GM21717 (cell line): ENCODE measurements around the gene MTARC2.

Experiments used
- ATAC-seq: cut with Tn5 transposase; IDR thresholded peaks from one replicate; pipeline ENCODE4 v1.9.1; 2021; ENCODE audit warnings: mild to moderate bottlenecking, moderate library complexity; ENCODE audit not compliant: unreplicated experiment

Gene MTARC2

DNA sequence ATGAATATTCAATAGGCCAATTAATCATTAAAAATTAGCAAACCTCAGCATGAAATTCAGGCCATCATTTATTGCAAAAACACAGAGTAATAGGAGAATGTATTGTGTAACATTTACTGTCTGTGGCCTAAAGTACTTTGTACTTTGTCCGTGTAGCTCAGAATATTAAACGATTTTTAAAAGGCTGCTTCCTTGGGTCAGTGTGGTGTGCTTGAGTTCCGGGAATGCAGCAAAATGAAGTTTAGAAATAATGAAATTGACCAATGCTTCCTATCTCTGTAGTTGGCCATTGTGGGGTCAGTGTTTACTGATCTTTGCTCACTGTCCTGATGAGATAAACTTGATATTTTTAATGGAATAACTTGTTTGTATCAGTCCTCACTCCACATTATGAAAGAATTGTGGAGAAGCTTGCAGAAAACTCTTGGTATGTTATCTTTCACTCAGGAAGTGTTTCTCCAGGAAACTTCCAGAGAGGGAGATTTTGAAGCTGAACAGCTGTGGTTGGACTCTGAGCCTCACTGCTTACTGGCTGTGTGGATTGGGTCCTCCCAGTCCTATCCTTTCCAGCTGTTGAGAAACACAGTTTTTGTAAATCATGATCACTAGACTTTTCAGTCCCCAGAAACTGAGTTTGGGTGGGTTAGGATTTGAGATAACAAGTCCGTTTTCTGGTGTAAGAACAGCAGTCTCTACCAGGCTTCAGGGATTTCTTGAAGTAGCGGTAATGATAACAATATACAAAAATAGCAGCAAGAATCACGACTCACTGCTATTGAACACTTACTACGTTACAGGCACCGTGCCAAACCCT, 19.4 kb downstream of the MTARC2 start:
- ATAC-seq, result no peak

DNA sequence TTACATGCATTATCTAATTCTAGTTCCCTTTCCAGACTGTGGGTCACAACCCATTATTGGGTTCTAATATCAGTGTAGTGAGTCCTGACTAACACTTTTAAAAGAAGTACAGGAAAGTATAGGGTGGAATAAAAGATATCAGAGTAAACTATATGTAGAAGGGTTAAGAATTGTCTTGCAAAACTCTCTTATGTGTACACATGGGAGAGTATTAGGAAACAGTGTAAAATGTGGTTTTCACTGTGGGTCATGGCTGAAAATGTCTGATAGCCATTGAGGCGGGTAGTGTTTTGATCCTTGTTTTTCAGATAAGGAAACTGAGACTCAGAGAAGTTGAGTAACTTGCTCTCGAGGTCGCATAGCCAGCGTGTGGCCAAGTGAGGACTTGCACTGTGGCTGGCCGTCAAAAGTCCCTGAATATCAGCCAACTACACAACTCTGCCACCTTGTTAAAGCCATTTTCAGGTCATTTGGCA, 20.0 kb downstream of the MTARC2 start:
- ATAC-seq, result no peak

DNA sequence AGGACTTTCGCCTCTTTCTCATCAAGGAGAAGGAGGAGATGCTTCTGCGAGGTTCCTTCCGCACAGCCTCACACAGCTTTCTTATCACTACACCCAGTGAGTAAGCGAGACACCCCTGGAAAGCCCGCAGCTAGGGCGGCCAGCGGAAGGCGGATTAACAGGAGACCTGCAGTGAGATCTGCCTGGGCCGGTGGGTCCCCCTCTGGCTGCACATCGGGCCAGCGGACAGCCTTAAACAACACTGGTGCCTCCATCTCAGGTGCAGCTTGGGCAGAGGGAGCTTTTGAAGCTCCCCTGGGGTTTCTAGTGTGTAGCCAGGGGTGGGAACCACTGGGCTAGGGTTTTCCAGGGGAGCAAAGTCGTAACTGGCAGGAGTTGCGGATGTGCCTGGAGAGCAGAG, 21.1 kb downstream of the MTARC2 start:
- no peak for ATAC-seq

- peak; percentile 64 for ATAC-seq
Observed at GRCh38 chr1:220770245-220770913, 22.3 kb downstream of the MTARC2 start.

DNA sequence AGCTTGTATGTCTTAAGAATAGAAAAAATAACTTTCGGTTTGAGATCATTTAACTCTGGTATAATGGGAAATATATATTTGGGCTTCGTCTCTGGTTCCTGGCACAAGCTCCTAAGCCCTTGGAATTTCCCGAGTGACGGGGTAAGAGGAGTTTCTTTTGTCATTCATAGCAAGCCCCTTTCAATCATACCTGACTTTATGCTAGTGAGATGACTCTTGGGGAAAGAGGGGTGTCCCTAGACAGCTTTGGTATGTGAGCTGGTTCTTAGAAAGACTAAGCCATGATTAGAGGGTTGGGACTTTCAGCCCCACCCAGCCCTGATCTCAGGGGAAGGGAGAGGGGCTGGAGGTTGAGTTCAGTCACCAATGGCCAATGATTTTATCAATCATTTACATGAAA, 24.7 kb downstream of the MTARC2 start:
- peak; percentile 34 for ATAC-seq

- no peak for ATAC-seq
Observed at GRCh38 chr1:220775240-220775853, 27.2 kb downstream of the MTARC2 start.

GRCh38 chr1:220776254-220776653, 28.1 kb downstream of the MTARC2 start:
- no peak for ATAC-seq

- ATAC-seq, result peak; percentile 72
Observed at GRCh38 chr1:220776720-220777326, 28.7 kb downstream of the MTARC2 start.

DNA sequence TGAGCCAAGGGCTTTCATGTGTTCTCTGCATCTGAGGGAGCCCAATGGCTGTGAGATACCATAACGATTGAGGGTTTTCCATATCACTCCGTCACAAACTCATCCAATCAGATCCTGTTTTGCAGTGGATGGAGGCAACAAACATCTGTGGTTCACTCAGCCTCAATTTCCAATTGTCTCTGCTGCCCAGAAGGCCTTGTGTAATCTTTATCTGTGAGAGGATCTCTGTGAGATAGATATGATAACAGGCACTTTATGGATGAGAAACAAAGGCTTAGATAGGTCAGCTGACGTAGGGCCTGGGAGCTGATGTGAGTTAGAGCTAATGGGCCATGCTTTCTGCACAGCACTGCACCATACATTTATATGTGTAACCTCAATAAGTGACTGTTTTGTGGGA, 35.3 kb downstream of the MTARC2 start:
- ATAC-seq, result no peak

DNA sequence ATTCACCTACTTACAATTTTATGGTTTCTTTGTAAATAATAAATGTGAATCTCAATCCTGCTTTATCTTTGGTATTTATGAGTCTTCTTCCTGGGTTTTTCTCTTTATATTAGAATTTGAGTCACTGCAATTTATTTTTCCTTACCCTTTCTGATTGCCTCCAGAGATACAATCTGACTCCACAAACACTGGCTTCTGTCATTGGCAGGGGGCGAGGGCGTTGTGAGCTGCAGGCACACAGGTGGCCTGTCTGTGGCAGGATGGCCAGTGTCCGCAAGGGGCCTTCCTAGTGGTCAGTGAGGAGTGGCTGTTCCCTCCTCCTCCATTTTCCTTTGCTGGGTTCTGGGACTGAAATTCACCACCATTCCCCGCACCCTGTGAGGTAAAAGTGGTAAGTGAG, 36.6 kb downstream of the MTARC2 start:
- ATAC-seq, result no peak

GRCh38 chr1:220785166-220786056, 37.3 kb downstream of the MTARC2 start:
- ATAC-seq, result no peak

DNA sequence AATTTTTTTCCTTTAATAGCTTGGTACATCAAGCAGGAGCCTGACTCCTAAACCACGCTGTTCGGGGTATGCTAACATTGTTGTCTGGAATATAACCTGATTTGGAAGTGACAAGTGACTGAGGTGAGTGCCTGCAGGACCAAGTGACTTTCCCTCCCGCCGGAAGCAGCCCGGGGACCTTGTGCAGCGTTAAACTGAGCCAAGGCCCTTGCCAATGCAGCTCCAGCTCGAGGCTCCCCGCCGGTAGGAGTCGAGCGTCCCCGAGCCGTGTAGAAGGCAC, 37.9 kb downstream of the MTARC2 start:
- no peak for ATAC-seq

DNA sequence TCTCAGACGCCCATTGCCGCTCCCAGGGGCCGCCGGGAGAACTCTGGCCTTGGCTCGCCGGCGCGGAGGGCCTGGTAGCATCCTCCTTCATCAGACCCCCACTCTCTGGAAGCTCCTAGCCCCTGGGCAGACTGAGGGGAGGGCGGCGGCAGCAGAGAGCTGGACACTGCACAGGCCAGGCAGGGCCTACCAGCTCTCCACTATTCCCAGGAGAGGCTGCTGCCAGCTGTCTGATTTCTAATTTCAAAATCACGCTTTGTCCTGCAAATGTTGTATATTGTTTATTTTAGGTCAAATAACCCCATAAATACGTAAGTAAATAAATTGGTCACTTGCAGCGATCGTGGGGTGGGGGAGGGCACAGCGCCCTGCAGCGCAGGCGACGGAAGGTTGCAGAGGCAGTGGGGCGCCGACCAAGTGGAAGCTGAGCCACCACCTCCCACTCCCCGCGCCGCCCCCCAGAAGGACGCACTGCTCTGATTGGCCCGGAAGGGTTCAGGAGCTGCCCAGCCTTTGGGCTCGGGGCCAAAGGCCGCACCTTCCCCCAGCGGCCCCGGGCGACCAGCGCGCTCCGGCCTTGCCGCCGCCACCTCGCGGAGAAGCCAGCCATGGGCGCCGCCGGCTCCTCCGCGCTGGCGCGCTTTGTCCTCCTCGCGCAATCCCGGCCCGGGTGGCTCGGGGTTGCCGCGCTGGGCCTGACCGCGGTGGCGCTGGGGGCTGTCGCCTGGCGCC, 38.4 kb downstream of the MTARC2 start, which contains the start of gene MTARC1:
Gene MTARC1 (plus strand): TSS at position 577 of the 732 bp plus-strand sequence. CDS start 32 bp downstream, at position 609.
- peak; percentile 61 for ATAC-seq

GRCh38 chr1:220787069-220787619, 39.0 kb downstream of the MTARC2 start:
- peak; percentile 31 for ATAC-seq

- ATAC-seq, result no peak
Observed at GRCh38 chr1:220788900-220789299, 40.8 kb downstream of the MTARC2 start.

DNA sequence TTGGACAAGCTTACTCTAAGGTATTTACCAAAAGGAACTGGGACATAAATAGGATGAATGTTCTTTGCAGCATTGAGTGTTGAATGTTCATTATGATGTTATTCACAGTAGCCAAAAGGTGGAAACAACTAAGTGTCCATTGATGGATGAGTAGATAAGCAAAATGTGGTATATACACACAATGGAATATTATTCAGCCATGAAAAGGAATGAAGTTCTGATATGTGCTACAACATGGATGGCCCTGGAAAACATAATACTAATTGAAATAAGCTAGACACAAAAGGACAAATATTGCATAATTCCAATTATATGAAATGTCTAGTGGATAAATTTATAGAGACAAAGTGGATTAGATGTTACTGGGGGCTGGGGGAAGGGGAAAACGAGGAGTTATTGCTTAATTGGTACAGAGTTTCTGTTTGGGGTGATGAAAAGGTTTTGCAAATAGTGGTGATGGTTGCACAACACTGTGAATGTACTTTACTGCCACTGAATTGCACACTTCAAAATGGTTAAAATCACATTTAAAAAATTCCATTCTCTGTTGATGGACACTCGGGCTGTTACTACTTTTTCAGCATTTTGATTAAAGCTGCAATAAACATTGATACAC, 41.5 kb downstream of the MTARC2 start:
- ATAC-seq, result no peak

GRCh38 chr1:220791285-220791684, 43.2 kb downstream of the MTARC2 start:
- no peak for ATAC-seq

DNA sequence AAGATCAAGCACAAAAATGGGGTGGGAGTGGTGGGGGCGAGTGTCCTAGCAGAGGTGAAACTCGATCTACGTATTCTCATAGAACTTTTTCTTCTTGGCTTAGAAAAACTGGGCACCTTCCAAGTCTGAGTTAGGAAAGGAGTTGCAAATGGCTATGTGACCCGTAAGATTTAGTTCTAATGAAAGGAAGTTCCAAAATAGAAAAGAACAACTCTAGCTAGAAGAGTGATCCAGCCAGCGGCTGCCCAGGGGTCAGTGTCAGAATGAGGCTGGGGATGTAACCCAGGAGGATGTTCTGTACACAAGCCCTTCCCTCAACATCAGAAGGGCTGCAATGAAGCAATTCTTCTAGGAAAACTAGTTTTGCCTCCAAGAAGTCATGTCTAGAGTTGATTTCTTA, 43.8 kb downstream of the MTARC2 start:
- ATAC-seq, result no peak

DNA sequence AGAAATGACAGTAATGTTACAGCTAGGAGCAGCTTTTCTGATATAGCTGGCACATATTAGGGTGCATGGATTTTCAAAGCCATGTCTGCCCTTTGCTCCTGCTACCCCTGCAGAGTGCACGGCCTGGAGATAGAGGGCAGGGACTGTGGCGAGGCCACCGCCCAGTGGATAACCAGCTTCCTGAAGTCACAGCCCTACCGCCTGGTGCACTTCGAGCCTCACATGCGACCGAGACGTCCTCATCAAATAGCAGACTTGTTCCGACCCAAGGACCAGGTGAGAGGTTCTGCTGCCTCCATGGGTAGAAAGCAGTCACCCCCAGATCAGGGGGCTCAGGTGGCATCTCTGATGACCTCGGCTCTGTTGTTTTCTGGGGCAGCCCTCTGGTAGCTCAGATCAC, 48.4 kb downstream of the MTARC2 start:
- no peak for ATAC-seq
